Left cardiac atrium (tissue), 4 donors: Measurements from ENCODE around the gene LGR5. TPM values are rescaled to one million over a fixed set of nuclear protein-coding genes. Genes with fewer than 3 reads are reported as not detected.
A peak's percentile ranks its signal among the peaks of the same experiment; 100 is the strongest.

Experiments
- ATAC-seq, 2 donors: fragments of 200-7000 bp; cut with Tn5 transposase; one replicate each; pipeline ENCODE4 v1.9.1; 2020; ENCODE audit warnings: mild to moderate bottlenecking in 2 of 2, moderate library complexity in 2 of 2
- DNase-seq: peaks from one replicate; pipeline ENCODE4 v3.0.0-alpha.2; 2020
- intact Hi-C, 2 donors: fragments of 100-400 bp; cut with DNase I; formaldehyde crosslinking; loops; one replicate each; pipeline versions ENCODE4 v1.14.1 to v1.15.1; 2022 to 2023
- total RNA-seq, 2 donors: library from RNA; stranded (reverse); fragmentation: NEBNext Ultra II Directional; extraction: Animal tissue kit (Norgen Biotek cat#: 25700); gene quantifications; one replicate each; pipeline ENCODE4 v1.2.1, GENCODE V29; 2021
- donor health status: DM: no; HTN: yes; CAD: no.
- donor health status: DM: no; HTN: yes; CAD: no; lungs with severe emphysema.
- donor health status: DM: yes; HTN: yes; CAD: no.
- donor health status: Dilated cardiomyopathy.

The LGR5 gene
- total RNA-seq, 2 donors from 2014 or later, result 0.10 to 0.12 TPM

GRCh38 chr12:71431991-71432390 is 7.6 kb upstream of the LGR5 start:
- intact Hi-C loops, result no loop called here
- DNase-seq, result no peak
- no peak for ATAC-seq

DNA sequence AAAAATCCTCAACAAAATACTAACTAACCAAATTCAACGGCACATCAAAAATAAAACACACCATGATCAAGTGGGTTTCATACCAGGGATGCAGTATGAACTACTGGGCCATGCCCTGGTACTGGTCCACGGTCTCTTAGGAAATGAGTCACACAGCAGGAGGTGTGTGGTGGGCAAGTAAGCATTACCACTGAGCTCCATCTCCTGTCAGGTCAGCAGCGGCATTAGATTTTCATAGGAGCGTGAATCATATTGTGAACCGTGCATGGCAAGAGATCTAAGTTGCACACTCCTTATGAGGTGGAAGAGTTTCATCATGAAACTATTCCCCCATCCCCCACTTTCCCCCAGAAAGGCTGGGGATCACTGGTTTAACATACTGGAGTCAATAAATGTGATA is 6.7 kb upstream of the LGR5 start:
- no peak for ATAC-seq

DNA sequence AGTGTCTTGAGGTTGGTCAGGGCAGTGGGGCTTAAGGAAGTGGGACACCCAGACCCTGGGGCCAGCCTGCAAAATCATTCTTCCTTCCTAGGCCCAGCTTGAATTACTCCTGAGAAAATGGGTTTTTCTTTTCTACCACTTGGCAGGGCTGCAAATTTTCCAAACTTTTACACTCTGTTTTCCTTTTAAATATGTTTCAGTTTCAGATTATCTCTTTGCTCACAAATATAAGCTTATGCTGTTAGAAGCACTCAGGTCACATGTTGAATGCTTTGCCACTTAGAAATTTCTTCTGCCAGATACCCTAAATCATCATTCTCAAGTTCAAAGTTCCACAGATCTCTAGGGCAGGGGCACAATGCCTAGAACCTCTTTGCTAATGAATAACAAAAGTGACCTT is 2.9 kb upstream of the LGR5 start:
- DNase-seq, result no peak
- intact Hi-C loops, result no loop called here
- no peak for ATAC-seq

More for the DNA sequence above, 6.7 kb upstream of the LGR5 start:
- no peak for DNase-seq
- intact Hi-C loops, result no loop called here

DNA sequence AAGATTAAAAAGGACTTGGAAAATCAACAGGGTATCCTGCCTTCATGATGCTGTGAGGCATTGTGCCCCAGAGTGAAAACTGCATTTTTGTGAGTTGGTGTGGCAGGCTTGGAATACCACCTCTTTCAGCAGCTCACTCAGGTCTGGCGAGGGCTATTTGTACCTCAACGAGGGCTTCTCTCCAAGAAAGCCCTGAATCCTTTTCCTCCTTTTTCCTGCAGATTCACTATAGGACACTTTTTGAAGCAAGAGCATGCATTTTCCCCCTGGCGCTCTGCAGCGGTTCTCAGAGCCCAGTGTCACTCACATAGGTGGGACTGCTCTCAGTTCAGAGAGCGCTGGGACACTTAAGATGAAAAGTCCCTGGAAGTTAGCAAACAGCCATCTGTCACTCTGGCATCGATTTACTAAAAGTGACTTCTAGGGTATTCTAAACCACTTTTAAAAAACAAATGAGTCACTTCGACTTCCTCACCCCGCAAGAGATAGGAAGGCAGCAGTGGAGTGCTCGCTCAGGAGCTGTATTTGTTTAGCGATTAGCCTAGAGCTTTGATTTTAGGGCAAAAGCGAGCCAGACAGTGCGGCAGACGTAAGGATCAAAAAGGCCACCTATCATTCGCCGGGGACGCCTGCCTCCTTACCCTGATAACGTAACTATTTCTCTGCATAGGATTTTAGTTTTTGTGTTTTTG is 782 bp upstream of the LGR5 start:
- intact Hi-C loops, result no loop called here
- no peak for DNase-seq
- ATAC-seq, result peak in 1 of 2 donors; percentile 50

- ATAC-seq (no peak), DNase-seq (no peak)
- intact Hi-C loops, result no loop called here
Measured at GRCh38 chr12:71439362-71439612, 311 bp upstream of the LGR5 start.

DNA sequence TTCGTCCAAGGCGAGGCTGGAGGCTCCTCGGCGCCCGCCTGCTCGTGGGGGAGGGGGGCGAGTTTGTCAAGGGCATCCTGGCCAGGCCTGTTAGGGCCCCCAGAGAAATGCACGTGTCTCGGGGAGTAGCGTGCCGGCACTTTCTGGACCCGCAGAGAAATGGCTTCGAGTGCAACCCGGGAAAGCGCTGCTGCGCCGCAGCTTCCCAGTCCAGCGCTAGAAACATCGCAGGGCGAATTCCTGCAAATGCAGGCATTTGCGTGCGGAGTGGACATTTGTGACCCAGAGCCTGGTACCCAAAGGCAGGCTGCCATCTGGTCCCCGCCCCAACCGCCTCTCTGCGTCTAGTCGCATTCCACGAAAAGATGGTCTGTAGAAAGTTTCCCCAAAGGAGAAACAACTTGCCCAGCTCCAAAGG is 756 bp downstream of the LGR5 start:
- no peak for ATAC-seq
- intact Hi-C loops, result no loop called here
- no peak for DNase-seq

GRCh38 chr12:71440763-71441748 is 1.5 kb downstream of the LGR5 start:
- intact Hi-C loops, result no loop called here
- DNase-seq (no peak), ATAC-seq (no peak)

DNA sequence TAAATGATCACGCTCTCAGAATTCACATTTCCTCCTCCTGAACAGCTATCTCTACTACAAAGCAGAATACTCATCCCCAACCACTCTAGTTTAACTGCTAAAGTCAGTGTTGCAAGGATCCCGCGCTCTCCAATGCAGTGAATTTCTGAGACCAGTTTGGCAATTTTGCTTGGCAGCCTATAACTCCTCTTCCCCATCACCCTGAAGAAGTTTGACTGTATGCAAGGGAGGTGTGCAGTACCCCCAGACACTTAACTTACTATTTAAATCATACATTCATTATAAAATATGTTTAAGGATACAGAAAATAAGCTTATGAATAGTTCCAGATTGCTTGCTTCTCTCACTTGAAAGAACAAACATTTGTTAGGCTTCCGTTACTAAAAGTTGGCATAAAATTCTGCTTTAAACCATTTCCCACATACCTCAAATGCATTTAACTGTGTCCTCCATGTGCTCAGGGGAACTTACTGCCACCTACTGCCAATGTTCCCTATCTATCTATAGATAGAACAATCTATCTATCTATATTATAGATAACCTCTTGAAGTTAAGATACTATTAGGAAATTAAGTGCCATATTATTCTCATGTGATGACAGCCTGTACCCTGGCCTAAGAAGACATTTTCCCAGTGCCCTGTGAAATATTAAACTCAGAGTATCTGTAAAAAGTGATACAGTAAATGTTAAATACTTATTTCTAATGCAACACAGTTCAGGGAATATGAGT is 2.4 kb downstream of the LGR5 start:
- no peak for ATAC-seq
- DNase-seq, result no peak
- intact Hi-C loops, result no loop called here

- ATAC-seq, result no peak
- intact Hi-C loops, result no loop called here
- DNase-seq, result no peak
Measured at GRCh38 chr12:71442567-71442931, 3.0 kb downstream of the LGR5 start.

- DNase-seq (no peak), ATAC-seq (no peak)
- intact Hi-C loops, result no loop called here
Measured at GRCh38 chr12:71445071-71445470, 5.5 kb downstream of the LGR5 start.

GRCh38 chr12:71447691-71448132 is 8.1 kb downstream of the LGR5 start:
- DNase-seq (no peak), ATAC-seq (no peak)
- intact Hi-C loops, result no loop called here

GRCh38 chr12:71448150-71448581 is 8.6 kb downstream of the LGR5 start:
- DNase-seq, result no peak
- intact Hi-C loops, result no loop called here
- no peak for ATAC-seq

DNA sequence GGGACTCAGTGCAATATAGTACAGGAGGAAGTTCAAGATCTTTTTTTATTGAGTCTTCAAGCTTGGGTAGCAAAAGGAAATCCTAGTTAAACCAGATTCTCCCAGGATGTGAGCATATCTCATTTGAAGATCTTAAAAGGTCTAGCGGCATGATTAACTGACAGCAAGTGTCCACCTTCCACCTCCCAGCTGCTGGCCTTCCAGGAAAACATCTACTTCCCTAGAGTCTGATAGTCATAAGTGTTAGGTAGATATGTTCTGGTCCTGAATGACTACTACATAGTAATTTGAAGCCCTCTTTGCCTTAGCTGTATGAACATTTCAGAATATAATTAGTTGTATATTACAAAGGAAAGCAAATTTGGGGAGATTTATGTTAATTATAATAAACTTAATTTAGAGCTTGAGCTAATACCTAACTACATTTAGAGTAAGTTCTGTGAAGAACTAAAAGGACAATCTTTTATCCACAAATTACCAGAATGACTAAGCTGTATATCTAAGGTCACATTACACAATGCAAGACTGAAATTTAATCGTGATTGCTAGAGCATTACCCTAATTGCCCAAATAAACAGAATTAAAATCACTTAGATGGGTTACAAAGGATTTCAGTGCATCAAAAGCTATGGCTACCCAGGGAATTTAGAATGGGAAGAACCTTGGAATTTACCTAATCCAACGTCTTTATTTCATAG is 9.9 kb downstream of the LGR5 start:
- no peak for ATAC-seq
- intact Hi-C loops, result no loop called here
- DNase-seq, result no peak

- intact Hi-C loops, result no loop called here
- ATAC-seq (no peak), DNase-seq (no peak)
Measured at GRCh38 chr12:71452006-71452405, 12.4 kb downstream of the LGR5 start.

DNA sequence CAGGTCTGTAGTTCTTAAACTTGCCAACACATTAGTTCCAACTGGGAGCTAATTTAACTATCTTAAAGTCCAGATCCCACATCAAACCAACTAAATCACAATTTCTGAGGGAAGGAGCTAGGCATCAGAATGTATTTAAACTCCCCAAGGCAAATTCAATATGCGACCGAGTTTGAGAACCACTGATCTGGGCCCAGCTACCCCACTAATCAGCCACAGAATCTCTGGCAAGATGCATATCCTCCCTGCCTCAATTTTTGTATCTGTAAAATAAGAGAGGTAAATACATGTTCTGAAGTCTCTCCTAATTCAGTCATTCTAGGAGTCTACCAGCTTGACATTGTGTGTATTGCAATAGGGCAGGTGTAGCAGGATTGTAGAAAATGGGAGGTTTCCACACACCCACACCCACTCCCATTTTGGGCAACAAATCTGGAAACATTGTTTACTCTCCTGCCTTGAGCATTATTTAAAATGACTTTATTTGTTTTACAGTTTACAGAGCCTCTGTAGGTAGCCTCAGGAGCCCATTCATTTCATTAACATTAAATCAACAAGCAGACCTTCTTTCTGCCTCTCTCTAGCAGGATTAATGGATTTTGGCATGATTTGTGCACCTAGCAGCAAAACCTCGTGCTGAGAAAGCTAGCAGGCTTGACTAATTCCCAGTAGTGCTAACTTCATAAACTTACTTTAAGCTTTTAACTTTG is 15.6 kb downstream of the LGR5 start:
- ATAC-seq, result no peak
- no peak for DNase-seq
- intact Hi-C loops, result no loop called here

DNA sequence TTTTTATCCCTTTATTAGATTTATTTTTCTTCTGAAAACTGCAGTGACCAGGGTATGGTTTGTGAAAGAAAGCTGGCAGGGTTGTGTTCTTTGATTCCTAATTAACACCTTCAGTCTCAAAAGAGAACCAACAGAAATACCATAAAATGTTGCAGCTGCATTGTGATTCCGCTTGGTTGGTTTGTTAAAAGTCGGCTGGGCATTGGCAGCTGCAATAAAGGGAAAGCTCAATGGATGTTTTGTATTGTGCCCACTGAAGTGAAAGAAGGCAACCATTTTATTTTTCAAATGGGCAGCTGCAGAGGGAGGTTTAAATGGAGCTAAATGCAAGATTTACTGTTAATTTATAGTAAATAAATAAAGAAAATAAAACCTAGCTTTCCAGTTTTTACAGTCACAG is 16.7 kb downstream of the LGR5 start:
- intact Hi-C loops, result no loop called here
- ATAC-seq, result no peak
- no peak for DNase-seq

- ATAC-seq, result no peak
- DNase-seq, result no peak
- intact Hi-C loops, result no loop called here
Measured at GRCh38 chr12:71456990-71457389, 17.4 kb downstream of the LGR5 start.

GRCh38 chr12:71460318-71460717 is 20.7 kb downstream of the LGR5 start:
- intact Hi-C loops, result no loop called here
- ATAC-seq, result no peak
- DNase-seq, result no peak
